Fibroblast of skin of left quadriceps (primary cell): ENCODE results near the gene PANX1.
"Not testable (repeated sequence)": the region's sequence is repeated elsewhere in the genome, so short reads cannot be mapped to it uniquely, and the experiment has no call there.

Experiments
- DNase-seq, 2 experiments: peaks; one replicate each; pipeline ENCODE4 v3.0.0-alpha.2; 2013; ENCODE audit warnings: low read depth in 2 of 2

PANX1 gene

DNA sequence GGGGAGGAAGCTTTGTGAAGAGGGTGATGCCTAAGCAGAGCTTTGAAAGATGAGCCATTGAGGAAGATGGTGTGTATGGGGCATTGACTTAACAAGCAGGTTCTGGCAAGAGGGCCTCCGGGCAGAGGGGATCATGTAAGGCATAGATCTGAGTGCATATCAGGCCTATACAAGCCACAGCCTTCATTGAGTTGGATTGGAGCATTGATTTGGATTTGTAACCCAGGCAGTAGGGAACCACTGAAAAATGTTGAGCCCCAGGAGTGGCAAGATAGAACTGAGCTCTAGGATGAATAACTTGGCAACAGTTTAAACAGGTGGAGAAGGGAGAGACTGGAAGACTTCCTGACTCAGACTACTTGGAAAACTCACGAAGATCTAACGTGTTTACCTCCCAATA, 21.4 kb downstream of the PANX1 start:
- no peak for DNase-seq

DNA sequence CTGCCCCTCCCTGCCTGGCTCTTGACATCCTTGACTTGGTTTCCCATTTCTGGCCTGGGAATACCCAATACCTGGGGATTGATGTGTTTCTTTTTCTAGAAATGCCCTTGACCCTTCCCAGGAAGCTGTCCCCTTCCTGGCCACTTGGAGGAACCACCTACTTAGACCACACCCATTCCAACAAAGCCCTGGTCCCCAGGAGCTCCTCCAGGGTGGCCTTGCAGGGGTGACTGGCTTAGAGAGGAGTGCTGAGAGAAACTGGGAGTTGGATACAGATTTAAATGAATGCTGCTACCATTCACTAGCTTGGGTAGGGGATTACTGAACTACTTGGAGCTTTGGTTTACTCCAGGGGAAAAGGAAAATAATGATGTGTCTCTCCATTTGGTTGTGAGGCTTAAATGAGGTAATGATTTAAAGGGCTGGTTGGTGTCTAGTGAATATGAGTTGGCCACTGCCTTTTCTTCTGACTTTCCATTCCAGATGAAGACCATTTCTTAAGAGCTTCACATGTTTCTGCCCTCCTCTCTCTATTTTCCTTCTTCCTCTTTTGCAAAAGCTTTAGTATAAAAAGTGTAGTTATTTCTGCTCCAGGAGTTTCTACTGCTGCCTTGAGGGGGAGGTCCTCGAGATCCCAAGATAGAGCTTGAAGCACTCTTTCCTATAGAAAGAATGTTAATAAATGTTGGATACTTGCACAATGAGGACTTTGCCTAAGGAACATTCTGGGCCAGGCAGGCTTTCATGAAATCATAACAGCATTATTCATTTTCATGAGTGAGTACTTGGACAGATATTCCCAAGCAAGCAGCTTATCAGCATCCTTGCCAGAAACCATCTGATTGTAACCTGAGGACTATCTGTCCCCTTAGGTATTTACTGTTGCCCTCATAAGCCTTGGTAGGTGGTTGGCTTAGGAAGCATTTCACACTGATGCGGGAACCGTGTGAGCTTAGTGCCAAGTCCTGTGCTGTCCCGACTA, 22.4 kb downstream of the PANX1 start:
- no peak for DNase-seq

DNA sequence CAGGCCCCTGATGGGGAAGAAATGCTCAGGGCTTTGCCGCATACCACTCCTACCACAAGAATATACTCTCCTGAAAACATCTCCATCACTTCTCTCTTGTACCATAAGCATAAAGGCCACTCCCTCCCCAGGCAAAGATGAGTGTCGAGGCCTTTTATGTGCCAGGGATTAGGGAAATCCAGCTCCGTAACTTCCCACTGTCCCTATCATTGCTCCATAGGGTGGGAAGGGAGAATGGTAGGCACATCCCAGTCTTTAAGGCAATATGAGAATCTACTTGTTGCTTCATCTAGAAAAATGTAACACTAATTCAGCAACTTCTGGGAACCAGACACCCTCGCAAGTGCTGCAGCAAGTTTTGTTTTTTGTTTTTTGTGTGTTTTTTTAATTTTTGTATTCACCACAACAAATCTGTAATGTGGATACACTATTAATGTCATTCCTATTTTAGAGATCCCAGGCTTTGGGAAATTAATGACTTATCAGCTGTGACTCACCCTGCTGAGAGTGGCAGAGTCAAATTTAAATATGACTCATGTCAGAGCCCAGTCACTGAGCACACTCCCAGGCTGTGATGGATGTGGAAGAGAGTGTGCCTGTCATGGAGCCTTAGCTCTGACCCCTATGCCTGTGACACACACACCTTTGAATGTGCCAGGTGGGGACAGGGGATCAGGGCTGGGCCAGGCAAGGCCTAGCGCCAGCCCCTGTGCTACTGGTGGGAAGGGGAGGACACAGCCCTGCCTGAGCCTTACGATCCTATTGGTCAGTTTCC, 23.4 kb downstream of the PANX1 start:
- DNase-seq: no peak

DNA sequence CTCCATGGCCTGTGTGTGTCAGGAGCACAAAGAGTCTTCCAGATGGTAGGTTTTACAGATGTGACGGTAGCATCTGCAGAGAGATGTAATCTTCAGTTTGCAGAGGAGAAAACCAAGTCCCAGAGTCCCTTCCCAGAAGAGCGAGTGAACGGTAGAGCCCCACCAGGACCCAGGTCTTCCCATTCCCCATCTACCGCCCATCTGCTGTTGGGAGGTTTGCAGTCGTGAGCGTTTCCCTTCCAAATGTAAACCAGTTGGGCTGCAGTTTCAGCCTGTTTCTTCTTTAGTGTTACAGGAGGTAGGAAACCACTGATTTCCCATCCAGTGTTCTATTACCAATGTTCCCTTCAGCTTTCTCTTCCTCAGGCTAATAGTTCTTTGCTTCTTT, 24.0 kb downstream of the PANX1 start:
- no peak for DNase-seq

DNA sequence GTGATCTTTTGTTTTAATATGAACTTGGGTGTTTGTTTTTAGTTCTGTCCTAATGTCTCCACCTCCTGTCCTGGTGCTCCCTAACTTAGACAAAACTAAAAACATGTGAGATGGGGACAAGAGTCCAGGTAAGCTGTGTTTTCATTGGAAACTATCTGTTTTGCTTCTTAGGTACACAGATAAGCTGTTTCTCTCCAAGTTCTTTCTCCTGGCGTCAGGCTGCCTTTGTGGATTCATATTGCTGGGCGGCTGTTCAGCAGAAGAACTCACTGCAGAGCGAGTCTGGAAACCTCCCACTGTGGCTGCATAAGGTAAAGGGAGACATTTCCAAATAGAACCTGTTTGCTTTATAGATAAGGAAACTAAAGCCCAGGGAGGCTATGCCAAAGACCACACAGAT, 24.7 kb downstream of the PANX1 start:
- DNase-seq: no peak

DNA sequence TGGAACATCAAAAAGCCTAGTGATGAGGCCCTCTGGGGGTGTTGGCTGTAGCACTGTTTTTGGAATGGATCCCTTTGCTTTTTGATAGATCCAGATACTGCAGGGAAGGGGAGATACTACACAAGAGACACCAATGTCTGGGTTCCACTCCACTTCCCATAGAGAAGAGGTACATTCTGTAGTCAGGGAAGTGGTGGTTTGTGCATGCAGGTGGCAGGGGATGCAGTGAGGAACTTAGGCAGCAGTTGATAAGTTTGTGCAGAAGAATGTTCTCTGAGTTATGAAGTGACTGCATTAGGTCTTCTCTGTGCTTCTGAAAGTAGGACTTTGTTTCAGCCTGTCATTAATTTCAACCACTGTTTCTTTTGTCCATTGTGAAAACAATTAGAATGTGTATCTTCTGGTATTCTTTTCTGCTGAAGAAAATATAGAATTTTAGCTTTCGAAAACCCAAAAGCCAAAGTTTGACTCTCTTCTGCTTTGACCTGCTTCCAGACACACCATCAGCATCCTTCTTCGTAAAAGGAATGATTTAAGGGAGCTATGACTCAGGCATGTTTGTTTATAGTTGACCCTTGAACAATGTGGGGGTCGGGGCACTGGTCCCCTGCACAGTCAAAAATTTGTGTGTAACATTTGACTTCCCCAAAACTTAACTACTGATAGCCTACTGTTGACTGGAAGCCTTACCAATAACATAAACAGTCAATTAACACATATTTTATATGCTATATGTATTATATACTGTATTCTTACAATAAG, 25.6 kb downstream of the PANX1 start:
- DNase-seq: no peak

DNA sequence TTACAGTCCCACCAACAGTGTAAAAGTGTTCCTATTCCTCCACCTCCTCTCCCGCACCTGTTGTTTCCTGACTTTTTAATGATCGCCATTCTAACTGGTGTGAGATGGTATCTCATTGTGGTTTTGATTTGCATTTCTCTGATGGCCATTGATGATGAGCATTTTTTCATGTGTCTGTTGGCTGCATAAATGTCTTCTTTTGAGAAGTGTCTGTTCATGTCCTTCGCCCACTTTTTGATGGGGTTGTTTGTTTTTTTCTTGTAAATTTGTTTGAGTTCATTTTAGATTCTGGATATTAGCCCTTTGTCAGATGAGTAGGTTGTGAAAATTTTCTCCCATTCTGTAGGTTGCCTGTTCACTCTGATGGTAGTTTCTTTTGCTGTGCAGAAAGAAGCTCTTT, 28.7 kb downstream of the PANX1 start:
- DNase-seq: not testable (repeated sequence)

DNA sequence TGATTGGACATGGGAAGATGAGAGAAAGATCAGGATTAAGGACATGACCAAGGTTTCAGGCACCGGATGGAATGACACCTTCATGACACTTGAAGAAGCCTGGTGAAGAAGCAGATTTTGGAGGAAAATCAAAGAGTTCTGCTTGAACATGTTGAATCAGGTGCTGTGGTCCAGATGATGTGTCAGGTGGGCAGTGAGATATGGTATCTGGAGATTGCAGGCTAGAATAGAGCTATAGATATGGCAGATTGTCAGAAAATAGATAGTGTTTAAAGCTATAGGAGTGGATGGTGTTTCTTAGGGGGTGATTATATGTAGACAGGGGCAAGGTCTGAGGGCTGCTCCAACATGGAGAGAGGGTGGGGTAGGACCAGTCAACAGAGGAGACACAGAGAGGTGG, 40.2 kb downstream of the PANX1 start:
- DNase-seq: no peak

DNA sequence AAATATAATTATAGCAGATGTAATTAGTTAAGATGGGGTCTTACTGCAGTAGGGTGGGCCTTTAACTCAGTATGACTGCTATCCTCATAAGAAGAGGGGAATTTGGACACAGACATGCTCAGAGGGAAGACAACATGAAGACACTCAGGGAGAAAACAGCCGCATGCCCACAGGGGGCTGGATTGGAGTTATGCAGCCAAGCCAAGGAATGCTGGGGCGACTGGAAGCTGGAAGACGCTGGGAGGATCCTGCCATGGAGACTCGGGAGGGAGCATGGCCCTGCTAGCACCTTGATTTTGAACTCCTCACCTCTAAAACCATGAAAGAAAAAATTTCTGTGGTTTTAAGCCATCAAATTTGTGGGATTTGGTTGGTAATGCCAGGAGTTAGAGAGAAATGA, 40.9 kb downstream of the PANX1 start:
- DNase-seq: no peak

DNA sequence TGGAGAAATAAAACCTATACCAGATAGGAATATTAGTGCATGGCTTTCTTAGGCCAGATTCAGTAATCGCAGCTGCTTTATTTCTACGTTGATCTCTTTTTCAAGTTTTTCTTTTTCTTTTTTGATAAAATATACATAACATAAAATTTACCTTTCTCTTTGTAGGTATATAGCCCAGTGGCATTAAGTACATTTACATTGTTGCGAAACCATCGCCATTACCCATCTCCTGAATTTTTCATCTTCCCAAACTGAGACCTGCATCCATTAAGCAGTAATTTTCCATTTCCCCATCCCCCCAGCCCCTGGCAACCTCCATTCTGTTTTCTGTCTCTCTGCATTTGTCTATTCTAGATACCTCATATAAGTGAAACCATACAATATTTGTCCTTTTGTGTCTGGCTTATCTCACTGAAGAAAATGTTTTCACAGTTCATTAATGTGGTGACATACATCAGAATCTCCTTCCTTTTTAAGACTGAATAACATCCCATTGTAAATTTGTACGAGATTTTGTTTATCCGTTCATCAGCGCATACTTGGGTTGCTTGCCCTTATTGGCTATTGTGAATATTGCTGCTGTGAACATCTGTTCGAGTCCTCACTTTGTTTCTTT, 41.4 kb downstream of the PANX1 start:
- DNase-seq: no peak

DNA sequence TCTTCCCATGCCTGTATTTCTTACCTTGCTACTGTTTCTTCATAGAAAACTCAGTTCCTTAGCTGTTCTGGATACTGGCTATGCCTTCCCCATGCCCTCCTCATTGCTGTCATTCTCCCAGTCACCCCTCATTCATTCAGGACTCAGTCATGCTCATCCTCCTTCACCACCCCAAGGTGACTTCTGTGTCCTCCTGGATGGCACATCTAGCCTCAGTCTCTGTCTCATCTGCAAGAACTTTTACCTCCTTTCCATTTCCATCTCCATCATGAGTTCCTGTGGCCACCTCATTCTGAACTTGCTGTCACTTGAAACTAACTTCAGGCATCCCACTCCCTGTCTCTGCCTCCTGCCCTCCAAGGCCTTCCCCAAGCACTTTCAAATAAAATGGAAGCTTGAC, 42.3 kb downstream of the PANX1 start:
- DNase-seq: no peak

DNA sequence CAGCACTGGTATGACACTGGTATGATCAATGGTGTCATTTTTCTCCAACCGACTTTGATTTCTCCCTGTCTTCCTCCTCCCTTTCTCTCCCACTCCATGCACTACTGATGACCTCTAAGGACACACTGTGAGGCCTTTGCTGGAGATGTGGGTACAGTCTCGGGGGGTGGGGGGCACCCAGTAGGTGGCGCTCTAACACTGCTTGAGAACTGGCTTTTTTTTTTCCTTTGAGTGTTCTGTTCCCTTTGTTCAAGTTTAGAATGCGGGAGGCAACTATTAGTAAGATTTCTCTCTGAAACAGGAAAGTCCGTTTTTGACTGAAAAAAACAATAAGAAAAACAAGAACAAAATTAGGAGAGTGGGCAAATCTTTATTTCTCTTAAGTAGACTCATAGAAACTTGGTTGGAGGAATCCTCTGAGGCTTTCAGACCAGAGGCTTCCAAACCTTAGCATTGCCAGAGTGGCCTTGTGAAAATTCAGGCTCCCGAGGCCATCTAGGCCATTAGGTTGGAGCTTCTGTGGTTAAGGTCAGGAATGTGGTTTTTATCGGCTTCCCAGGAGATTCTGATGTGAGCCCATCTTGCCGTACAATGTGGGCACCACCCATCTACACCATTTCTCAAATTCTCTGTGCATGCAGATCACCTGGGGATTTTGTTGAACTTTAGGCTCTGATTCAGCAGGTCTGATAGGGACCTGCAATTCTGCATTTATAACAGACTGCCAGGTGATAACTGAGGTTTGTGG, 43.2 kb downstream of the PANX1 start:
- DNase-seq: peak in 1 of 2 experiments; percentile 12

DNA sequence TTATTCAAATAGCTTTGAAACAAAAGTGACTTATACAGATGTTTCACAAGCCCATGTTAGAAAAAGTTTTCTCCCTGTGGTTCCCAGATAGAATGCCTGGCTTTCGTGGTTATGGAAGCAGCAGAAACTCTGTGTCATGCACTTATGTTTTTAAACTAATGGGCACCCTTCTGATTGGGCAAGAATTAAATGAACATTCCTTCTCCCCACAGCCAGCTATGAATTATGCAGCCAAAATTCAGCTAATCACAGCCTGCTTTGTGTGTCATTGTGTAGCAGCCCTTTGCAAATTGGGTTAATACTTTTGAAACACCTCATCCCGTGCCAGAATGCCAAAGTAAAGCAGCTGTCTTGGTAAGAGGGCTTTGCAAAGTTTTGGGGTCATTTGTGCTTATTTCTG, 46.9 kb downstream of the PANX1 start:
- peak; percentile 86 to 87 for DNase-seq

DNA sequence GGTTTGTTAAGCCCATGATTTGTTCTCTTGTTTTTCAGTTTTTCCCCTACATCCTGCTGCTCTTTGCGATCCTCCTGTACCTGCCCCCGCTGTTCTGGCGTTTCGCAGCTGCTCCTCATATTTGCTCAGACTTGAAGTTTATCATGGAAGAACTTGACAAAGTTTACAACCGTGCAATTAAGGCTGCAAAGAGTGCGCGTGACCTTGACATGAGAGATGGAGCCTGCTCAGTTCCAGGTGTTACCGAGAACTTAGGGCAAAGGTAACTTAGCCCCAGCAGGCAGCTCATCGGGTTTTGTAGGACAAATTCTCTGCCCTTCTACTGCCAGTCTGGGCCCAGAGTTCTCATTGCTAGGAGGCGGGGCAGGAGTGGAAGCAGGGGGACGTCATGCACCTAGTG, 49.7 kb downstream of the PANX1 start:
- no peak for DNase-seq

DNA sequence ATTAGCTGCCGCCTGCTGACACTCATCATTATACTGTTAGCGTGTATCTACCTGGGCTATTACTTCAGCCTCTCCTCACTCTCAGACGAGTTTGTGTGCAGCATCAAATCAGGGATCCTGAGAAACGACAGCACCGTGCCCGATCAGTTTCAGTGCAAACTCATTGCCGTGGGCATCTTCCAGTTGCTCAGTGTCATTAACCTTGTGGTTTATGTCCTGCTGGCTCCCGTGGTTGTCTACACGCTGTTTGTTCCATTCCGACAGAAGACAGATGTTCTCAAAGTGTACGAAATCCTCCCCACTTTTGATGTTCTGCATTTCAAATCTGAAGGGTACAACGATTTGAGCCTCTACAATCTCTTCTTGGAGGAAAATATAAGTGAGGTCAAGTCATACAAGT, 51.1 kb downstream of the PANX1 start:
- DNase-seq: no peak

DNA sequence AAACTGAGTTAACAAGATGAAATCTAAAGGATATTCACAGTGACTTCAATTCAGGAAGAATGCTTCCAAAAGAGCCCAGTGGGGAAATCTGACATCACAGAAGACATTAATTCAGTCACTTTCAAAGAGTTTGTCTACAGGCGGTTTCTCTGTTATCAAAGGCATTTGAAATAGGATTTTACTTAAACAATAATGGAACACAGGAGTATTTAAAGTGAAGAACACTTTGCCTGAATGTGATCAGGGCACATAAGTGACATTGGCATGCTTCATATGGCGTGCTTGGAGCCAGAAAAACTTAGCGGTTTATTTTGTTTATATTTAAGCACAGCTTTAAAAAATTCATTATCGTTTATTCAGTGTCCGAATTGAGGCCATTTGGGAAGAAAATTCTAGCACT, 52.9 kb downstream of the PANX1 start:
- DNase-seq: no peak

DNA sequence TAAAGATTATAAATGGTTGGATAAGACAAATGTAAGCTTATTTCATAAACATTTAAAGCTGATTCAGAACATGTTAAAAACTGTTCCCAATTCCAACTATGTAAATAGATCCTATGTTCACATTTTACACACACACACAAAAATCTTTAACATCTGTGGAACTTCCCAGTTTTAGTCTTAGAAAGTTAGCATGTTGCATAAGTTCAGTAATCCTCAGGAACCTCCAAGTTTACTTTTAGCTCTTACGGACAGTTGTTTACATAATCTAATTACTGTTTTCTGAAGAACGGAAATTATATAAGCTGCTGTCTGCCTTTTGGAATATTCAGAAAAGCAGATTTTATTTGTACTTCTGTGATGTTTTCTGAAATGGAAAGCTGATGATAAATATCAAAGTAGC, 53.3 kb downstream of the PANX1 start:
- no peak for DNase-seq

DNA sequence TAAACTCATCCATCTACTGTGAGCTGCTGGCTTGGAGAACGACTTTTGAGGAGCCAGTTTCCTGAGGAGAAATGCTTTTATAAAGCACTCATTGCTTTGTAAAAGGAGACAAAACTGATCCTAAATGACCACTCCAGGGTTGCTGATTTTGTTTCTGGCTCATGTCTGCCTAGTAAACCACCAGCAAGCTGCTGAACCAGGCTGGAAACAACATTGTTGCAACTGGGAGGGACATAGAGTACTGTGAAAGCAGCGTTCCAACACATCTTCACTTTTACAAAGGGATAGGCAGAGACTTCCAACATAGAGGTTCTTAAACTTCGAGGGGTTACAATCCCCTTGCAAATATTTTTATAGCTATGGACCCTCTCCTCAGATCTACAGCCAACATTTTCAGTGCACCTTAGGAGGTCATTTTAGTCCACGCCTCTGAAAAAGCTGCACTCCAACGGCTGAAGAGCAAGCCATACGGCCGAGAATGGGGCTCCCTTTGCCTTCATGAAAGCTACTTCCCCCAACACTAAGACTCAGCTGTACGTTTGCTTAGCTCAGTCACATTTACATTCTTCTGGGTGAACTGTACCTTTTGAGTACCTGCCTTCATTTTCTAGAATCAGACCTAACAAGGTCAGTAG, 54.7 kb downstream of the PANX1 start:
- DNase-seq: no peak

DNA sequence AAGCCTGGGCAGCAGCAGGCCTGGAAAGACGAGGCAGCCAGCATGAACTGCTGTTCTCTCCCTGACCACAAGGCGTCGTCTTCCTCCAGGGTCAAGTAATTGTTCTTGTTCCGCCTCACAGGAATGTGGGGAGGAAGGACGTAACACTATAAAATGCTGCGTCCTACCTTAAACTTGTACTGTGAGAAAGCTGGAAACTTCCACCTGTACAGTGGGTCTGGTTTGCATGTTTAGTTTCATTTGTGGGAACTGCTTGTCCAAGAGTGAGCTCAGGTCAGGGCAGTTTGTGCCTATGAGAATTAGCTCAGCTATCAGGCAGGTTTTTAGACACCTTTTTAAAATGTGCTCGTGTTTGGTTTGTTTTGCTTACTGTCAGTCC, 55.2 kb downstream of the PANX1 start:
- DNase-seq: no peak

DNA sequence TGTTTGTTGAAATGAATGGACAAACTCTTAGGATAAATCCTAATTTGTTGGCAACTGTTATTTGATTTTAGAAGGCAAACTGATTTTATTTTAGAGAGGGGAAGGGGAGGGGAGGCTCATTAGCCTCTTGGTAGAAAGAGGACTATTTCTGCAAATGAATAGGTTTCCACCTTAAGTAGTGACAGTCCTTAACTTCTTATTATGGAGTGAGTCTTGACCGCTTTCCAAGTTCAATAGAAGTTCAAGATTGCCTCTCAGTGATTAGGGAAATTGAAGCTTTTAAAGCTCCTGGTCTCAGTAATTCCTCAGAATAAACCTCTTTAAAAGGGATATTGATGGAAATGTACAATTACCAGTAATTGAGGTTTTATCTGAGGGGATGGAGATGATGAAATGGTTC, 55.7 kb downstream of the PANX1 start:
- DNase-seq: no peak

DNA sequence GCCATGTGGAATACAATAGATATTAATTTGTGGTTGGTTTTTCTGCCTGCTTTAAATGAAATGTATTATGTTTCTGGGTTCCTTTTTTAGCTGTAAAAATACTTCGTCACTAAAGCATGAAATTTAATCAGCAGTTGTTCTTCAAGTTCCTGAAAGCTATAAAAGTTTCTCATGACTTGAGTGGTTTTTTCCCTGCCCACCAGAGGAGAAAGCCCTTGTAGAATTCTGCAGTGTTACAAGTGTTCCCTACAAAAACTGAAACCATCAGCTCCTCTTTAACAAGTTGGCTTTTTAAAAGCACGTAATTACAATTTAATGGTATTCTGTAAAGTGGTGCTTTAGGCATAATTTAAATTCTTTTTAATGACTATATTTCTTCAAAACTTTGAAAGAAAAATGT, 56.2 kb downstream of the PANX1 start:
- DNase-seq: no peak
